HEK293T (cell line): Measurements from ENCODE around the gene SNX9.

ENCODE experiments used
- FOXK2 ChIP-seq: fragments of 450-650 bp; IDR thresholded peaks from 2 replicates; pipeline ENCODE4 v1.6.1; 2016; ENCODE audit warnings: mild to moderate bottlenecking
- SUZ12 ChIP-seq: fragments of 450-650 bp; IDR thresholded peaks from 2 replicates; pipeline ENCODE4 v1.6.1; 2016; ENCODE audit warnings: mild to moderate bottlenecking
- TARDBP ChIP-seq: fragments of 450-650 bp; IDR thresholded peaks from 2 replicates; pipeline ENCODE4 v1.6.1; 2016

DNA sequence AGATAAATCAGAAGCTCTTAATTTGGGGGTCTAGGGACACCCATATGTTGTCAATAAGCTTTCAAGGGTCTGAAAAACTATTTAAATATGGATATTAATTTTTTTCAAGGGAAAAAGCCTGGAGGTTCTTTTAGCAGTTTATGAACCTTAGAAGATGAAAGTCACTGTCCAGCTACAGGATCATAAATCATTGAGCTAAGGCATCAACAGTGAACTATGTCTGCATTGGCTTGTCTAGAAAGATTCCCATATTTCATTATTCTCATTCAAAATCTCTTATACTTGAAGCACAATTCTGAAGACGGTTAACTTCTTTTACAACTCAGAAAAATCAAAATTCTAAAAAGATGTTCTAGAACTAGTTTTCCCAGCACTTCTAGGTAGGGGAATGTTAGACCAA, 34.9 kb upstream of the SNX9 start:
- TF ChIP-seq FOXK2 (no peak), SUZ12 (no peak), TARDBP (no peak)
